Natural killer cell (primary cell): ENCODE measurements around the gene DRD3. TPM values are rescaled to one million over a fixed set of nuclear protein-coding genes. Genes with fewer than 3 reads are reported as not detected.

ENCODE experiments used
- ATAC-seq, 3 donors: fragments of 150-1000 bp in 2 of 3; fragments of 200-7000 bp in 1 of 3; cut with Tn5 transposase; 1 replicate in 1 of 3; 2 replicates in 2 of 3; pipeline ENCODE4 v1.10.0; 2021; ENCODE audit warnings: mild to moderate bottlenecking in 2 of 3, moderate library complexity in 2 of 3
- DNase-seq, 2 donors: peaks; one replicate each; pipeline versions ENCODE4 v3.0.0 to v3.0.0-alpha.2; 2013 to 2021; ENCODE audit warnings: mixed read lengths in 1 of 2
- H3K27ac ChIP-seq: one replicate; pipeline ENCODE4 v1.5.1; 2013; ENCODE audit warnings: mild to moderate bottlenecking, low read length
- H3K27me3 ChIP-seq: one replicate; pipeline ENCODE4 v1.6.1; 2013; ENCODE audit warnings: low read length; ENCODE audit not compliant: control insufficient read depth, insufficient read depth
- H3K36me3 ChIP-seq: one replicate; pipeline ENCODE4 v1.6.1; 2013; ENCODE audit warnings: low read length; ENCODE audit not compliant: control insufficient read depth, insufficient read depth
- H3K4me1 ChIP-seq: one replicate; pipeline ENCODE4 v1.6.1; 2013; ENCODE audit warnings: low read length; ENCODE audit not compliant: control insufficient read depth, insufficient read depth
- H3K4me3 ChIP-seq: one replicate; pipeline ENCODE4 v1.5.1; 2013; ENCODE audit warnings: low read length
- H3K9me3 ChIP-seq: one replicate; pipeline ENCODE4 v1.6.1; 2013; ENCODE audit warnings: low read length; ENCODE audit not compliant: control insufficient read depth, insufficient read depth
- H3K27ac Mint-ChIP-seq, 2 donors: one replicate each; pipeline ENCODE4 v1.8.0; 2022; ENCODE audit warnings: mild to moderate bottlenecking in 2 of 2, mixed read lengths in 2 of 2, moderate library complexity in 1 of 2
- H3K27me3 Mint-ChIP-seq, 2 donors: one replicate each; pipeline ENCODE4 v1.8.0; 2022; ENCODE audit warnings: low read depth in 2 of 2, mixed read lengths in 2 of 2
- H3K36me3 Mint-ChIP-seq: one replicate; pipeline ENCODE4 v1.8.0; 2022; ENCODE audit warnings: mixed read lengths
- H3K4me1 Mint-ChIP-seq, 2 donors: one replicate each; pipeline ENCODE4 v1.8.0; 2022; ENCODE audit warnings: mixed read lengths in 2 of 2
- H3K4me3 Mint-ChIP-seq: one replicate; pipeline ENCODE4 v1.8.0; 2022; ENCODE audit warnings: mild to moderate bottlenecking, moderate library complexity, mixed read lengths
- H3K9me3 Mint-ChIP-seq, 2 donors: one replicate each; pipeline ENCODE4 v1.8.0; 2022; ENCODE audit warnings: mixed read lengths in 2 of 2
- CTCF ChIP-seq: fragments of 200-600 bp; IDR thresholded peaks from one replicate; pipeline ENCODE4 v1.8.0; 2022; ENCODE audit warnings: antibody characterized with exemption
- WGBS: methylation state at CpG from one replicate; pipeline ENCODE4 v1.1.7; 2013; ENCODE audit warnings: missing lambda C conversion rate; ENCODE audit not compliant: insufficient coverage; 5-methylcytosine and 5-hydroxymethylcytosine counted together
- intact Hi-C: fragments of 100-400 bp; cut with micrococcal nuclease; formaldehyde crosslinking; loops from one replicate; pipeline ENCODE4 v1.14.2; 2022
- total RNA-seq, 4 donors: library from RNA; stranded (reverse); fragments of 120-200 nt in 1 of 4; gene quantifications; one replicate each; pipeline versions ENCODE4 v1.2.3 to v1.2.4, GENCODE V29; 2013 to 2022

The DRD3 gene
- total RNA-seq, 3 donors from 2014 or later (not counting 1 experiment from before 2014, with no cell fraction given) = not detected

GRCh38 chr3:114151091-114151490 lies 27.8 kb downstream of the DRD3 start:
- peaks cover 0 to 4% of the 10 kb centered on the region in 2 donors for H3K27me3 Mint-ChIP-seq
- TF ChIP-seq CTCF = no peak
- intact Hi-C loops = loop anchor here (5.0 kb wide), 2 partner anchors 61 to 186 kb away; no protein-coding TSS in a partner anchor
- no peak overlapping the region for H3K4me3 Mint-ChIP-seq
- ATAC-seq (no peak), DNase-seq (no peak)
- Histone ChIP-seq H3K4me1 (peaks cover 7% of the 10 kb centered on the region), H3K4me3 (no peak overlapping the region), H3K27ac (no peak overlapping the region), H3K9me3 (no peaks in the 10 kb centered on the region), H3K36me3 (no peaks in the 10 kb centered on the region), H3K27me3 (no peaks in the 10 kb centered on the region)
- peaks cover 8 to 10% of the 10 kb centered on the region in 2 donors for H3K4me1 Mint-ChIP-seq
- no peaks in the 10 kb centered on the region for H3K36me3 Mint-ChIP-seq
- no peak overlapping the region for H3K27ac Mint-ChIP-seq
- WGBS = 100% methylated on average over 3 of the region's 3 CpGs
- no peaks in the 10 kb centered on the region for H3K9me3 Mint-ChIP-seq

GRCh38 chr3:114147251-114147650 lies 31.6 kb downstream of the DRD3 start:
- Mint-ChIP-seq H3K27me3 (peaks cover 4 to 14% of the 10 kb centered on the region in 2 donors), H3K4me1 (peaks cover 2% of the 10 kb centered on the region in 2 donors), H3K9me3 (no peaks in the 10 kb centered on the region), H3K27ac (no peak overlapping the region), H3K4me3 (no peak overlapping the region), H3K36me3 (no peaks in the 10 kb centered on the region)
- no peaks in the 10 kb centered on the region for H3K4me1 ChIP-seq
- H3K27me3 ChIP-seq = no peaks in the 10 kb centered on the region
- no peak for ATAC-seq
- 89% methylated on average over 9 of the region's 9 CpGs for WGBS
- no peak overlapping the region for H3K27ac ChIP-seq
- H3K36me3 ChIP-seq = no peaks in the 10 kb centered on the region
- TF ChIP-seq CTCF = no peak
- H3K4me3 ChIP-seq = no peak overlapping the region
- no peak for DNase-seq
- intact Hi-C loops = no loop called here
- no peaks in the 10 kb centered on the region for H3K9me3 ChIP-seq

DNA sequence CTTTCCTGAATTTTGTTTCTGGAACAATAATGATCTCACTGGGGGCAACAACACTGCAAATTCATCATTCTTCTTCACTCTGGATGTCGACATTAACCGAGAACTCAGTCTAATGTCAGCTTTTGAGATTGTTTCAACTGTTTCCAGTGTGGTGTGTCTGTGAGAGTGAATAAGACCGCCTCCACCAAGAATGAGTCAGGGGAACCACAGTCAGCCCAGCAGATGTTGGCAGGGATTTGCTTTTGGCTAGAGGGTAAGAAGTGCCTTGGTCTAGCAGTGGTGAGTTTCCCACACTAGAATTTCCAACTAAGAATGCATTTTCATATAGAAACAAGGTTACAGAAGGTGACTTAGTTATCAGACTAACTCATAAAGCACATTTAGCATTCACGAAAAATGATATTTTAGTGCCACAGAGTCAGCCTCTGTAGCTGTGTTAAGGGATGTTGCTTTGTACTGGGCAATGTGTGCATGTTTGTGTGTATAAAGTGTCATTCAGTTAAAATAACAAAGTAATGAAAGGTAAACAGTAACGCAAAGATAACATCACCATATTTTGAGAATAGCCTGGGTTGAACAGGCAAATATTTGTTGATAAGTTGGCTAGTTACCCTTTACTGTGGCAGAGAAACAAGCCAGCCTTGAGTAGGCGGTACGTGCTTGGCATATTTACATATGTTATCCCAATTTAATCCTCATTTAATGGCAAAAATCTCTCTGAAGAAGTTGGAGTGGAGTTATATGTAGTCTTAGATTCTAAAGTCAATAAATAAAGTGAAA lies 33.8 kb downstream of the DRD3 start:
- no peak overlapping the region for H3K4me3 ChIP-seq

More for the DNA sequence above, 33.8 kb downstream of the DRD3 start:
- Mint-ChIP-seq H3K27ac (no peak overlapping the region), H3K36me3 (no peaks in the 10 kb centered on the region), H3K9me3 (no peaks in the 10 kb centered on the region), H3K27me3 (peaks cover 4 to 14% of the 10 kb centered on the region in 2 donors), H3K4me3 (no peak overlapping the region), H3K4me1 (no peaks in the 10 kb centered on the region)
- H3K4me1 ChIP-seq = no peaks in the 10 kb centered on the region
- H3K9me3 ChIP-seq = no peaks in the 10 kb centered on the region
- H3K27me3 ChIP-seq = no peaks in the 10 kb centered on the region
- no peaks in the 10 kb centered on the region for H3K36me3 ChIP-seq
- 78% methylated on average over 5 of the region's 7 CpGs for WGBS
- DNase-seq (no peak), ATAC-seq (no peak)
- intact Hi-C loops = no loop called here
- TF ChIP-seq CTCF = no peak
- no peak overlapping the region for H3K27ac ChIP-seq
